OCI-LY1 (cell line): ENCODE data around the gene GCG.

ENCODE experiments used
- H2AFZ ChIP-seq: fragments of 200-600 bp; sonication (generic), shearing (Covaris generic); 2 replicates; pipeline ENCODE4 v1.6.0; 2014; ENCODE audit warnings: antibody characterized with exemption, mild to moderate bottlenecking, low read length
- H3F3A ChIP-seq: fragments of 200-600 bp; sonication (generic), shearing (Covaris generic); 2 replicates; pipeline ENCODE4 v1.6.0; 2014; ENCODE audit warnings: mild to moderate bottlenecking, antibody characterized with exemption, low read length, moderate library complexity; ENCODE audit not compliant: insufficient read depth
- H3K27ac ChIP-seq: fragments of 200-600 bp; sonication (generic); 2 replicates; pipeline ENCODE4 v1.5.1; 2014; ENCODE audit warnings: low read length, mixed run types, mild to moderate bottlenecking, low read depth; ENCODE audit not compliant: poor library complexity, severe bottlenecking
- H3K27me3 ChIP-seq: fragments of 200-600 bp; sonication (generic); 2 replicates; pipeline ENCODE4 v1.6.0; 2014; ENCODE audit warnings: antibody characterized with exemption, mild to moderate bottlenecking, low read length, moderate library complexity; ENCODE audit not compliant: insufficient read depth
- H3K36me3 ChIP-seq: fragments of 200-600 bp; sonication (generic); 2 replicates; pipeline ENCODE4 v1.6.1; 2014; ENCODE audit warnings: mild to moderate bottlenecking, antibody characterized with exemption, low read length, moderate library complexity, mixed read lengths; ENCODE audit not compliant: insufficient read depth
- H3K4me1 ChIP-seq: fragments of 200-600 bp; sonication (generic); 2 replicates; pipeline ENCODE4 v1.5.1; 2014; ENCODE audit warnings: mild to moderate bottlenecking, low read length, moderate library complexity; ENCODE audit not compliant: insufficient read depth, severe bottlenecking
- H3K4me2 ChIP-seq: fragments of 200-600 bp; sonication (generic), shearing (Covaris generic); 2 replicates; pipeline ENCODE4 v1.6.1; 2014; ENCODE audit warnings: low read length
- H3K4me3 ChIP-seq: fragments of 200-600 bp; sonication (generic); 2 replicates; pipeline ENCODE4 v1.5.1; 2014; ENCODE audit warnings: low read length, low read depth, mild to moderate bottlenecking, mixed read lengths; ENCODE audit not compliant: poor library complexity, severe bottlenecking
- H3K79me2 ChIP-seq: fragments of 200-600 bp; shearing (Covaris generic); 2 replicates; pipeline ENCODE4 v1.6.1; 2016; ENCODE audit warnings: mixed run types, low read length, mixed read lengths; ENCODE audit not compliant: insufficient read depth
- H3K9ac ChIP-seq: fragments of 200-600 bp; sonication (generic), shearing (Covaris generic); 2 replicates; pipeline ENCODE4 v1.6.1; 2014; ENCODE audit warnings: mild to moderate bottlenecking, low read length, mixed read lengths
- H3K9me2 ChIP-seq: fragments of 200-600 bp; sonication (generic), shearing (Covaris generic); 2 replicates; pipeline ENCODE4 v1.6.1; 2014; ENCODE audit warnings: low read depth, mild to moderate bottlenecking, low read length, mixed read lengths
- H3K9me3 ChIP-seq: fragments of 200-600 bp; shearing (Covaris generic); 2 replicates; pipeline ENCODE4 v1.6.1; 2014; ENCODE audit warnings: low read length, mixed read lengths
- H4K20me1 ChIP-seq: fragments of 200-600 bp; sonication (generic), shearing (Covaris generic); 2 replicates; pipeline ENCODE4 v1.6.0; 2016; ENCODE audit warnings: mild to moderate bottlenecking, low read length; ENCODE audit not compliant: insufficient read depth
- EZH2 ChIP-seq: fragments of 200-600 bp; sonication (generic), shearing (Covaris generic); IDR thresholded peaks from 2 replicates; pipeline ENCODE4 v1.8.0; 2017; ENCODE audit warnings: borderline replicate concordance, mixed run types, mild to moderate bottlenecking, antibody characterized with exemption, low read length, moderate library complexity, mixed read lengths
- TF ChIP-seq, protein P1 (sequence below): fragments of 200-600 bp; sonication (generic), shearing (Covaris generic); IDR thresholded peaks from 2 replicates; pipeline ENCODE4 v1.5.1; 2017; ENCODE audit warnings: mild to moderate bottlenecking, antibody characterized with exemption, low read length, moderate library complexity, mixed read lengths

The GCG gene

DNA sequence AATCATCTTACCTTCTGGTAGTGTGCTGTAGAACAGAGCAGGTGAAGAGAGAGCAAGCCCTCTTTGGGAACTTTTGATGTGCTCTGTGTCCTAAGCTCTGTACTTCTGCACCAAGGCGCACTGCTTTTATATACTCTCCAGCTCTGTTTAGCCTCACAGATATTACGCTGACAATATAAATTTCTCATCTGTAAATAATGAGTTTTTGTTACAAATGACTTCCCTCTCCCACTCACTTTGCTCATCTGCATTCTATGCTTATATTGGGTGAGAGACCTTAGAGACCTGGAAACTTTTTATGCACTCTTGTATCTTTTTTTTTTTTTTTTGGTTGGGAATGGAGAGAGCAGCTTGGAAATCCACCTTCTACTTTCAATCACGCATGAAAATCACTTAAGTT is at the start of gene GCG:
GCG (minus strand) TSS at position 101 of the 400 bp plus-strand sequence. CDS start 3,069 bp downstream, outside the sequence.
- TF ChIP-seq, protein P1, sequence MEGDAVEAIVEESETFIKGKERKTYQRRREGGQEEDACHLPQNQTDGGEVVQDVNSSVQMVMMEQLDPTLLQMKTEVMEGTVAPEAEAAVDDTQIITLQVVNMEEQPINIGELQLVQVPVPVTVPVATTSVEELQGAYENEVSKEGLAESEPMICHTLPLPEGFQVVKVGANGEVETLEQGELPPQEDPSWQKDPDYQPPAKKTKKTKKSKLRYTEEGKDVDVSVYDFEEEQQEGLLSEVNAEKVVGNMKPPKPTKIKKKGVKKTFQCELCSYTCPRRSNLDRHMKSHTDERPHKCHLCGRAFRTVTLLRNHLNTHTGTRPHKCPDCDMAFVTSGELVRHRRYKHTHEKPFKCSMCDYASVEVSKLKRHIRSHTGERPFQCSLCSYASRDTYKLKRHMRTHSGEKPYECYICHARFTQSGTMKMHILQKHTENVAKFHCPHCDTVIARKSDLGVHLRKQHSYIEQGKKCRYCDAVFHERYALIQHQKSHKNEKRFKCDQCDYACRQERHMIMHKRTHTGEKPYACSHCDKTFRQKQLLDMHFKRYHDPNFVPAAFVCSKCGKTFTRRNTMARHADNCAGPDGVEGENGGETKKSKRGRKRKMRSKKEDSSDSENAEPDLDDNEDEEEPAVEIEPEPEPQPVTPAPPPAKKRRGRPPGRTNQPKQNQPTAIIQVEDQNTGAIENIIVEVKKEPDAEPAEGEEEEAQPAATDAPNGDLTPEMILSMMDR = no peak
- TF ChIP-seq EZH2 = no peak
- no peak within 1 kb of the TSS for H3K27ac ChIP-seq
- no peak within 1 kb of the TSS for H3K4me3 ChIP-seq
- H3K79me2 ChIP-seq = no peaks in the 10 kb centered on the region
- H2AFZ ChIP-seq = no peak within 1 kb of the TSS
- no peak within 1 kb of the TSS for H3K9ac ChIP-seq
- no peaks in the 10 kb centered on the region for H3F3A ChIP-seq
- no peak within 1 kb of the TSS for H3K4me2 ChIP-seq
- H3K9me2 ChIP-seq = no peaks in the 10 kb centered on the region
- H3K9me3 ChIP-seq = no peaks in the 10 kb centered on the region
- H3K36me3 ChIP-seq = no peaks in the 10 kb centered on the region
- no peaks in the 10 kb centered on the region for H3K27me3 ChIP-seq
- no peaks in the 10 kb centered on the region for H4K20me1 ChIP-seq
- no peaks in the 10 kb centered on the region for H3K4me1 ChIP-seq

DNA sequence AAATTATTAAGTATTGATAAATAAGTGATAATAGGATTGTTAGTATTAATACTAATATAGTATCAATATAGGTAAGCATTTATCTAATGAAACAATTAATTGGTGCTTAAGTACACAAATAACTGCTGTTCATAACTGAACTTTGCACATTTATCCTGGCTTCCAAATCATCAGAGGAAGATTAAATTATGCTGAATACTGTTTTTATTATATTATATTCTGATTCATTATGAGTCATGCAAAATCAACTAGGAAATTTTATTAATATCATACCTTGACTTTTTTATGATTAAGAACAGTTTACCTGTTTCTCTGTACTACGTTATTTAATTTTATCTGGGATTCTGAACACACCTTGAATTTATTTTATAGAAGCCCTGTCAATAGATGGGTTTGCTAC is 48.6 kb upstream of the GCG start:
- H3F3A ChIP-seq = no peaks in the 10 kb centered on the region
- H3K4me3 ChIP-seq = no peak overlapping the region
- H2AFZ ChIP-seq = no peak overlapping the region
- no peaks in the 10 kb centered on the region for H3K27me3 ChIP-seq
- no peaks in the 10 kb centered on the region for H3K9me2 ChIP-seq
- no peak overlapping the region for H3K27ac ChIP-seq
- H4K20me1 ChIP-seq = no peaks in the 10 kb centered on the region
- H3K9ac ChIP-seq = no peak overlapping the region
- TF ChIP-seq EZH2 = no peak
- TF ChIP-seq, protein P1 = no peak
- H3K4me1 ChIP-seq = no peaks in the 10 kb centered on the region
- no peaks in the 10 kb centered on the region for H3K36me3 ChIP-seq
- no peaks in the 10 kb centered on the region for H3K9me3 ChIP-seq
- H3K79me2 ChIP-seq = no peaks in the 10 kb centered on the region
- no peak overlapping the region for H3K4me2 ChIP-seq

DNA sequence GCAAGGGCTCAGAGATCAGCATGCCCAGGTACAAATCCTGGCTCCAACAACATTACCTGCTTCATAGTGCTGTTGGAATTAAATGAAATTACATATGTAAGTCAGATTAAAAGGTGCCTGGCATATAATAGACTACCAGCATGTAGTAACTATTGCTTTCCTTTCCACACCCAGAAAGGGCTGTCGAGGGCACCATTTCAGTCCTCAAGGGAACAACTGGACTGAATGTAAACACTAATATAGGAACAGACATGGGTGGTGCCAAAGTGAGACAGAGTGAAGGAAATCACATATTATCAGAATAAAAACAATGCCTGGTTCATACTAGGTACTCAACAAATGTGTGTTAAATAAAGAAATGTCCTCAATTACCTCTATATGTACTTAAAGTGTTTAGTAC is 47.9 kb upstream of the GCG start:
- no peaks in the 10 kb centered on the region for H3K27me3 ChIP-seq
- no peaks in the 10 kb centered on the region for H3K9me3 ChIP-seq
- no peaks in the 10 kb centered on the region for H3K79me2 ChIP-seq
- H2AFZ ChIP-seq = no peak overlapping the region
- no peaks in the 10 kb centered on the region for H3K36me3 ChIP-seq
- no peaks in the 10 kb centered on the region for H3K4me1 ChIP-seq
- H3K4me3 ChIP-seq = no peak overlapping the region
- H3K9me2 ChIP-seq = no peaks in the 10 kb centered on the region
- no peak overlapping the region for H3K4me2 ChIP-seq
- H3K27ac ChIP-seq = no peak overlapping the region
- no peaks in the 10 kb centered on the region for H3F3A ChIP-seq
- no peak overlapping the region for H3K9ac ChIP-seq
- H4K20me1 ChIP-seq = no peaks in the 10 kb centered on the region
- TF ChIP-seq EZH2 = no peak
- TF ChIP-seq, protein P1 = no peak
